GM23338 (cell line): ENCODE data around the gene IMMP2L.

Source experiments
- CREB1 ChIP-seq: fragments of 250-450 bp; sonication (Bioruptor Pico); IDR thresholded peaks from 2 replicates; pipeline ENCODE4 v1.5.0; 2020; ENCODE audit warnings: low read depth, mild to moderate bottlenecking, moderate library complexity
- EZH2 ChIP-seq: fragments of 200-600 bp; sonication (generic); IDR thresholded peaks from one replicate; pipeline ENCODE4 v1.8.0; 2017; ENCODE audit warnings: antibody characterized with exemption, mild to moderate bottlenecking, low read depth; ENCODE audit not compliant: unreplicated experiment
- EZH2phosphoT487 ChIP-seq: fragments of 200-600 bp; sonication (generic); IDR thresholded peaks from one replicate; pipeline ENCODE4 v1.8.1; 2018; ENCODE audit warnings: antibody characterized with exemption; ENCODE audit not compliant: unreplicated experiment
- JUNB ChIP-seq: IDR thresholded peaks from one replicate; pipeline ENCODE4 v1.6.1; 2016; ENCODE audit warnings: antibody characterized with exemption; ENCODE audit not compliant: unreplicated experiment
- POLR2AphosphoS5 ChIP-seq: IDR thresholded peaks from 2 replicates; pipeline ENCODE4 v1.6.1; 2016; ENCODE audit warnings: antibody characterized with exemption, low read depth
- TF ChIP-seq, protein P1 (sequence below), 2 experiments: fragments of 200-600 bp in 1 of 2; sonication (generic) in 1 of 2; conservative IDR thresholded peaks; 2 replicates each; pipeline versions ENCODE4 v1.5.1 to v1.6.1; 2016 to 2017; ENCODE audit warnings: antibody characterized with exemption in 2 of 2, low read depth in 2 of 2, mild to moderate bottlenecking in 2 of 2, moderate library complexity in 1 of 2
- TF ChIP-seq, protein P2 (sequence below): IDR thresholded peaks from one replicate; pipeline ENCODE4 v1.6.1; 2018; ENCODE audit warnings: antibody characterized with exemption; ENCODE audit not compliant: unreplicated experiment

- TF ChIP-seq, protein P1, sequence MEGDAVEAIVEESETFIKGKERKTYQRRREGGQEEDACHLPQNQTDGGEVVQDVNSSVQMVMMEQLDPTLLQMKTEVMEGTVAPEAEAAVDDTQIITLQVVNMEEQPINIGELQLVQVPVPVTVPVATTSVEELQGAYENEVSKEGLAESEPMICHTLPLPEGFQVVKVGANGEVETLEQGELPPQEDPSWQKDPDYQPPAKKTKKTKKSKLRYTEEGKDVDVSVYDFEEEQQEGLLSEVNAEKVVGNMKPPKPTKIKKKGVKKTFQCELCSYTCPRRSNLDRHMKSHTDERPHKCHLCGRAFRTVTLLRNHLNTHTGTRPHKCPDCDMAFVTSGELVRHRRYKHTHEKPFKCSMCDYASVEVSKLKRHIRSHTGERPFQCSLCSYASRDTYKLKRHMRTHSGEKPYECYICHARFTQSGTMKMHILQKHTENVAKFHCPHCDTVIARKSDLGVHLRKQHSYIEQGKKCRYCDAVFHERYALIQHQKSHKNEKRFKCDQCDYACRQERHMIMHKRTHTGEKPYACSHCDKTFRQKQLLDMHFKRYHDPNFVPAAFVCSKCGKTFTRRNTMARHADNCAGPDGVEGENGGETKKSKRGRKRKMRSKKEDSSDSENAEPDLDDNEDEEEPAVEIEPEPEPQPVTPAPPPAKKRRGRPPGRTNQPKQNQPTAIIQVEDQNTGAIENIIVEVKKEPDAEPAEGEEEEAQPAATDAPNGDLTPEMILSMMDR (conservative IDR thresholded peaks at IDR 0.05; ENCODE audit: low read depth in 2 of 2) = no peak
- no peak for TF ChIP-seq EZH2phosphoT487
- no peak for TF ChIP-seq POLR2AphosphoS5
- TF ChIP-seq, protein P2, sequence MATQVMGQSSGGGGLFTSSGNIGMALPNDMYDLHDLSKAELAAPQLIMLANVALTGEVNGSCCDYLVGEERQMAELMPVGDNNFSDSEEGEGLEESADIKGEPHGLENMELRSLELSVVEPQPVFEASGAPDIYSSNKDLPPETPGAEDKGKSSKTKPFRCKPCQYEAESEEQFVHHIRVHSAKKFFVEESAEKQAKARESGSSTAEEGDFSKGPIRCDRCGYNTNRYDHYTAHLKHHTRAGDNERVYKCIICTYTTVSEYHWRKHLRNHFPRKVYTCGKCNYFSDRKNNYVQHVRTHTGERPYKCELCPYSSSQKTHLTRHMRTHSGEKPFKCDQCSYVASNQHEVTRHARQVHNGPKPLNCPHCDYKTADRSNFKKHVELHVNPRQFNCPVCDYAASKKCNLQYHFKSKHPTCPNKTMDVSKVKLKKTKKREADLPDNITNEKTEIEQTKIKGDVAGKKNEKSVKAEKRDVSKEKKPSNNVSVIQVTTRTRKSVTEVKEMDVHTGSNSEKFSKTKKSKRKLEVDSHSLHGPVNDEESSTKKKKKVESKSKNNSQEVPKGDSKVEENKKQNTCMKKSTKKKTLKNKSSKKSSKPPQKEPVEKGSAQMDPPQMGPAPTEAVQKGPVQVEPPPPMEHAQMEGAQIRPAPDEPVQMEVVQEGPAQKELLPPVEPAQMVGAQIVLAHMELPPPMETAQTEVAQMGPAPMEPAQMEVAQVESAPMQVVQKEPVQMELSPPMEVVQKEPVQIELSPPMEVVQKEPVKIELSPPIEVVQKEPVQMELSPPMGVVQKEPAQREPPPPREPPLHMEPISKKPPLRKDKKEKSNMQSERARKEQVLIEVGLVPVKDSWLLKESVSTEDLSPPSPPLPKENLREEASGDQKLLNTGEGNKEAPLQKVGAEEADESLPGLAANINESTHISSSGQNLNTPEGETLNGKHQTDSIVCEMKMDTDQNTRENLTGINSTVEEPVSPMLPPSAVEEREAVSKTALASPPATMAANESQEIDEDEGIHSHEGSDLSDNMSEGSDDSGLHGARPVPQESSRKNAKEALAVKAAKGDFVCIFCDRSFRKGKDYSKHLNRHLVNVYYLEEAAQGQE = no peak
- no peak for TF ChIP-seq EZH2
- TF ChIP-seq JUNB = no peak
- no peak for TF ChIP-seq CREB1 (CRISPR knock-in tag)
Observed at GRCh38 chr7:110881721-110882120, 680.6 kb downstream of the IMMP2L start.
